Cerebellar nuclear complex (tissue), 1 donor: ENCODE data around the gene TRIM37.
"Not testable (repeated sequence)": the region's sequence is repeated elsewhere in the genome, so short reads cannot be mapped to it uniquely, and the experiment has no call there.

Experiments used
- DNase-seq, 2 experiments: peaks; one replicate each; lab custom pipeline; 2025; lab: John Stamatoyannopoulos, UW

The TRIM37 gene

GRCh38 chr17:59106463-59107305 is at the start of gene TRIM37:
TSS of gene TRIM37 (minus strand) at chr17:59106880. CDS start at chr17:59106461, 419 bp downstream.
- peak; percentile 69 to 81 for DNase-seq

DNA sequence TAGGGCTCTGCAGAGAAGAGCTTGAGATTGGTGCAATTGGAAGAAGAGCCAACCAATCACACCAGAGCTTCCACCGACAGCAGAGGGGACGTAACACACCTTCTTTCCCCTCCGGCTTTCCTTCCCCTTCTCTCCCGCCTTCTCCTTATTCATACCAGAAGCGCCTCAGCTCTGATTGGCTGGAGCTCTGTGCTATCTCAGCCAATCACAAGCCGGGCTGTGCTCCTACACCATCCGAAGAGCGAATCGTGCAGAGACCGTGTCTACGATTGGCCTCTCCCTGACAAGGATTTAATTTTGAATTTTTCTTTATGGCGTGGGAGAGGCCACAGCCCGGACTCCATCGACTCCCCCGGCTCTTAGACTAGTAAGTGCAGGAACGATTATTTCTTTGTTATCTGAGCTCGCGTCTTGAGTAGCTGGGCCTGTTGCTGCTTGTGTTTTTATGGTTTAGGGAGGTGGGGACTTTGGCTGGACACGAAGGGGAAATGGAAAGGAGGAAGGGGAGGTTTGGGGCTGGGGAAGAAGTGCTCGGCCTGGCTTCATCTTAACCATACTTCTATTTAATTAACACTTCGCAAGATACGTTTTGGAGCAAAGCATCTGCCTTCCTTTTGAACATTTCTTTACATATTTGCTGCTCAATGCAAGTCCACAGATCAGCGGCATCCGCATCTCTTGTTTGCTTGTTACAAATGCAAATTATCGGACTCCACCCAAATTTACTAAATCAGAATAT is 48.9 kb upstream of the TRIM37 start, which contains the start of gene PRR11:
PRR11 (plus strand) TSS at position 308 of the 739 bp plus-strand sequence. CDS start 14,007 bp downstream, outside the sequence.
- DNase-seq, result peak; percentile 99 to 100

DNA sequence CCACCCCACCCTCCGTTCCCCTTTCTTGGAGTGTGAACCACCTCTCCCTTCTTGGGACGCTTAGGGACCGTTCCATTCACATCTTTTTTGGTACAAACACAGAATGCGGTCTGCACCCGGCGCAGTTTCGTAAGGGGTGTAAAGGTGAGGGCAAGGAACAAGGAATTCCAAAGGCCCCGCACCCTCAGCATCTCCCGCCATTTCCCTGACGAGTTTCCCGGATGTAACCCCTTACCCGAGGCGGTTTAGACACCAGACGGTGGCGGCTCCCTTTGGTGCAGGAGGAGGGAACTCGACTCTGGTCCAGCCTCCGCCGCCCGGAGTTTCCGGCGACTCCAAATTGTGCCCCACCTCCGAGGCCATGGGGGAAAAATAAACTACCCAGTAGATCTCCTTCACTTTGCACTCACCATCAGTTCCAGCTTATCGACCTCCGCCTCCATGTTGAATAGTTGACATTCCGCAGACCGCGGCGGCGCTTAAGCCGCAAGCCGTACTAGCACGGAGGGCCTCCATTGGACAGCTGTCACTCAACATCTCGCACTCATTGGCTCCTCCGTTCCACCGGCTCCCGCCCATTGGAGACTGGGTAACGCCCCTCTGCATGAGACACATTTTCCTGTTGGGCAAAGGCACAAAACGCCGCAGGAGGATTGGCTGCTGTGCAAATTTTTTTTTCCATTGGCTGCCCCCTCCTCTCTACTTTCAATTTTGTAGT is 48.2 kb upstream of the TRIM37 start, which contains the start of gene SKA2:
SKA2 (minus strand) TSS at position 466 of the 718 bp plus-strand sequence; CDS start at position 443, 23 bp downstream.
- DNase-seq, result peak in 1 of 2 experiments; percentile 100

- no peak for DNase-seq
Observed at GRCh38 chr17:59154292-59154720, 47.6 kb upstream of the TRIM37 start.

- no peak for DNase-seq
Observed at GRCh38 chr17:59152925-59153324, 46.2 kb upstream of the TRIM37 start.

- no peak for DNase-seq
Observed at GRCh38 chr17:59151591-59151990, 44.9 kb upstream of the TRIM37 start.

DNA sequence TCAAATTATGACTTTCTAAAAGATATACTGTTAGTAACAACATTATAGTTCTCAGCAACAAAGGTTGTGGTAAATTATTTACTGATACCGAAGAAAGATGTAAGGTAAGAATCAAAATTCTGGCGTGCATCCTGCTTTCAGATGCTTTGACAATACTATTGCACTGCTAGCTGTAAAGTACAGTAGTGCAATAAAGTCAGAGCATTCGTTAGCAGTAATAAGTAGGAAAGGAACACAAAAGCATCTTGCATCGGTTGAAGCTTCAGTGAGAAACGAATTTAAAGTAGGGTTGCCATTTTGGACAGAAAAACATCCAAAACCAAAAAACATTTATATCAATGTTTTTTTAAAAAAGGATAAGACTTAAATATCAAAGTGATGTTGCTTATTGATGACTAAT is 44.3 kb upstream of the TRIM37 start:
- no peak for DNase-seq

- DNase-seq, result no peak
Observed at GRCh38 chr17:59149841-59150511, 43.3 kb upstream of the TRIM37 start.

GRCh38 chr17:59149051-59149450 is 42.4 kb upstream of the TRIM37 start:
- no peak for DNase-seq

GRCh38 chr17:59145571-59146096 is 39.0 kb upstream of the TRIM37 start:
- DNase-seq, result no peak

DNA sequence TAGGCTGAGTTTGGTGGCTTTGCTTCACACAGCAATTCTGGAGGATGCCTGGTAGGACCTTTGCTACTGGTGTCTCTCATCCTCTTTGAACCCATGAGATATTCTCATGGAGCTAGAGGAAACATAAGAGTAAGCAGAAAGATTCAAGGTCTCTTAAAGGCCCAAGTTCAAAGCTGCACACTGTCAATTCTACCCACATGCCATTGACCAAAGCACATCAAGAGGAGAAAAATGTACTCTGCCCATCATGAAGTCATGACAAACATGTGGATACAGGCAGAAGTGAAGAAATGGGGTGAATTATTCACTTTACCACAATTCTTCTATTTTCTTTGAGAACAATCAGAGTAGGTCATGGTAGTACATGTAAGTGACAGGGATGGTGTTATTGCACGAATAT is 35.2 kb upstream of the TRIM37 start:
- DNase-seq, result no peak

GRCh38 chr17:59139939-59140338 is 33.3 kb upstream of the TRIM37 start:
- no peak for DNase-seq

DNA sequence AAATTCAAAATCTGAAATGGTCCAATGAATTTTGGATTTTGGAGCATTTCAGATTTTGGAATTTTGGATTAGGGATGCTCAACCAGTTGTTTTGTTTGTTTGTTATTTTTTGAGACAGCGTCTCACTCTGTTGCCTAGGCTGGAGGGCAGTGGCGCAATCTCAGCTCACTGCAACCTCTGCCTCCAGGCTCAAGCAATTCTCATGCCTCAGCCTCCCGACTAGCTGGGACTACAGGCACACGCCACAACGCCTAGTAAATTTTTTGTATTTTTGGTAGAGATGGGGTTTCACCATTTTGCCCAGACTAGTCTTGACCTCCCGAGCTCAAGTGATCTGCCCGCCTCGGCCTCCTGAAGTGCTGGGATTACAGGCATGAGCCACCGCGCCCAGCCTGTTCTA is 31.7 kb upstream of the TRIM37 start:
- not testable (repeated sequence) for DNase-seq

DNA sequence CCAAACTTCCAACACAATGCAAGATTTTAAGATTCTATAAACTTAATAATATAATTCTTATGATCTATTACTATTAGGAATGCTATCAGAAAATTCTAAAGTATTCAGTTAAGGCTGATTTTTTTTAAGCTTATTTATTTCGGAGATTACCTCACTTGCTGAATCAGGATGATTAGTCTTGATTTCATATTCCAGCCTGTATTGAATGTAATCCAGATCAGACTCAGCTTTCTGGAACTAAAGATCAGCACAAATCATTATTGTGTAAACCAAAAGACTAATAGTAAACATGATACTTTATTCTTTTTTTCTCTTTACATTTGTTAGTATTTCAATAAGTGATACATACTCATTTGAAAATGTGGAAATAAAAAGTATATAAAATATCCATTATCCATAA is 24.5 kb upstream of the TRIM37 start:
- DNase-seq, result no peak

- no peak for DNase-seq
Observed at GRCh38 chr17:59129814-59130213, 23.1 kb upstream of the TRIM37 start.

GRCh38 chr17:59126809-59127417 is 20.2 kb upstream of the TRIM37 start:
- DNase-seq, result no peak

- no peak for DNase-seq
Observed at GRCh38 chr17:59124665-59125064, 18.0 kb upstream of the TRIM37 start.

GRCh38 chr17:59121901-59122480 is 15.3 kb upstream of the TRIM37 start:
- DNase-seq, result no peak

- no peak for DNase-seq
Observed at GRCh38 chr17:59115474-59115873, 8.8 kb upstream of the TRIM37 start.

GRCh38 chr17:59111539-59111938 is 4.9 kb upstream of the TRIM37 start:
- no peak for DNase-seq
